K562 (cell line): ENCODE data around the gene CARS2. TPM values are rescaled to one million over a fixed set of nuclear protein-coding genes. Genes with fewer than 3 reads are reported as not detected.

Experiments used
- ATAC-seq: fragments of 200-7000 bp; cut with Tn5 transposase; 3 replicates; pipeline ENCODE4 v1.9.1; 2020; ENCODE audit warnings: moderate library complexity
- BruUV-seq: library from RNA; stranded (reverse); fragments of 400-500 nt; replicated peaks from 2 replicates; lab custom pipeline; 2021; lab: Mats Ljungman, UMichigan
- CTCF ChIA-PET: fragments of 300-600 bp; formaldehyde crosslinking; extraction: SDS; loops from one replicate; lab custom pipeline; 2021; ENCODE audit warnings: low intra/inter-chr PET ratio; lab: Yijun Ruan, JAX
- POLR2A ChIA-PET: fragments of 300-600, 350-650 bp; sonication (Branson Sonifier 250); formaldehyde crosslinking; extraction: SDS; loops from one replicate; lab custom pipeline; 2021; ENCODE audit warnings: antibody characterized with exemption, inconsistent platforms; lab: Yijun Ruan, JAX
- DNase-seq, 4 experiments: peaks; one replicate each; pipeline versions ENCODE4 v3.0.0 to v3.0.0-alpha.2; 2011 to 2018; ENCODE audit warnings: low spot score in 3 of 4, mixed read lengths in 3 of 4; ENCODE audit errors: extremely low read depth in 1 of 4
- FAIRE-seq: peaks from 2 replicates; lab custom pipeline; 2011; peaks lifted over from hg19 to GRCh38; lab: Jason Lieb, UNC
- H2AFZ ChIP-seq: 2 replicates; pipeline ENCODE4 v1.6.0; 2011; ENCODE audit warnings: low read depth, low read length, control low read depth, inconsistent platforms
- H3K27ac ChIP-seq: fragments of 200-600 bp; 3 replicates; pipeline ENCODE4 v1.8.0; 2011; ENCODE audit warnings: low read depth, mild to moderate bottlenecking, control low read depth, inconsistent platforms, low read length, moderate library complexity, mixed read lengths; ENCODE audit errors: extremely low read depth
- H3K27me3 ChIP-seq, 2 experiments: fragments of 300-600 bp in 1 of 2; 2 replicates in 1 of 2; 3 replicates in 1 of 2; pipeline versions ENCODE4 v1.6.0 to v1.8.0; 2011; ENCODE audit warnings: inconsistent platforms in 2 of 2, low read length in 2 of 2, mild to moderate bottlenecking in 1 of 2, mixed read lengths in 1 of 2, moderate library complexity in 1 of 2; ENCODE audit not compliant: control insufficient read depth in 2 of 2, insufficient read depth in 2 of 2
- H3K36me3 ChIP-seq: fragments of 300-600 bp; 3 replicates; pipeline ENCODE4 v1.8.0; 2011; ENCODE audit warnings: mild to moderate bottlenecking, low read length, inconsistent platforms; ENCODE audit not compliant: control insufficient read depth, insufficient read depth
- H3K4me1 ChIP-seq, 2 experiments: fragments of 200-600 bp in 1 of 2; replicated peaks in 1 of 2; 2 replicates in 1 of 2; 3 replicates in 1 of 2; pipeline versions ENCODE4 v1.5.1 to v1.8.0; 2011; ENCODE audit warnings: inconsistent platforms in 2 of 2, low read length in 2 of 2, mild to moderate bottlenecking in 1 of 2, mixed read lengths in 1 of 2, moderate library complexity in 1 of 2; ENCODE audit not compliant: control insufficient read depth in 2 of 2, insufficient read depth in 2 of 2
- H3K4me2 ChIP-seq: 2 replicates; pipeline ENCODE4 v1.6.1; 2011; ENCODE audit warnings: low read length, control low read depth, inconsistent platforms, mixed read lengths; ENCODE audit not compliant: insufficient read depth
- H3K4me3 ChIP-seq: fragments of 200-600 bp; sonication (generic), shearing (Covaris generic); 2 replicates; pipeline ENCODE4 v1.5.1; 2016; ENCODE audit warnings: control low read depth, inconsistent platforms
- H3K79me2 ChIP-seq: fragments of 200-600 bp; 3 replicates; pipeline ENCODE4 v1.8.0; 2011; ENCODE audit warnings: low read length, inconsistent platforms; ENCODE audit not compliant: control insufficient read depth, insufficient read depth
- H3K9ac ChIP-seq, 2 experiments: 2 replicates each; pipeline versions ENCODE4 v1.6.0 to v1.6.1; 2011; ENCODE audit warnings: low read depth in 2 of 2, low read length in 2 of 2, control low read depth in 1 of 2, inconsistent platforms in 1 of 2, mild to moderate bottlenecking in 1 of 2, mixed read lengths in 1 of 2; ENCODE audit not compliant: insufficient read depth in 1 of 2
- H3K9me1 ChIP-seq: one replicate; pipeline ENCODE4 v1.6.0; 2011; ENCODE audit warnings: inconsistent platforms, mild to moderate bottlenecking, low read length, moderate library complexity; ENCODE audit not compliant: control insufficient read depth, insufficient read depth
- H3K9me3 ChIP-seq: replicated peaks from 2 replicates; pipeline ENCODE4 v1.5.1; 2011; ENCODE audit warnings: low read depth, low read length, inconsistent platforms; ENCODE audit not compliant: control insufficient read depth, insufficient read depth
- H4K20me1 ChIP-seq: replicated peaks from 2 replicates; pipeline ENCODE4 v1.6.1; 2011; ENCODE audit warnings: low read length, inconsistent platforms, mixed read lengths; ENCODE audit not compliant: control insufficient read depth, insufficient read depth
- GATAD2B ChIP-seq: fragments of 450-650 bp; IDR thresholded peaks from 2 replicates; pipeline ENCODE4 v1.6.1; 2017; ENCODE audit warnings: mild to moderate bottlenecking, borderline replicate concordance
- PHB ChIP-seq: fragments of 250-450 bp; sonication (Bioruptor Pico); IDR thresholded peaks from 2 replicates; pipeline ENCODE4 v1.5.0; 2021
- ZNF282 ChIP-seq: sonication (generic); formaldehyde crosslinking; IDR thresholded peaks from 2 replicates; pipeline ENCODE4 v1.8.1; 2023; ENCODE audit warnings: missing genetic modification reagents
- WGBS: fragments of 100-300 bp; shearing (Covaris generic); methylation state at CpG from one replicate; pipeline ENCODE4 v1.1.6; 2016; ENCODE audit warnings: low coverage, mixed read lengths; ENCODE audit not compliant: insufficient coverage; ENCODE audit errors: missing lambda C conversion rate; 5-methylcytosine and 5-hydroxymethylcytosine counted together
- in situ Hi-C: fragments of 300-500 bp; cut with MboI; formaldehyde crosslinking; loops from 4 replicates; pipeline ENCODE4 v1.15.0; 2018; ENCODE audit warnings: inconsistent platforms, mixed read lengths
- intact Hi-C: fragments of 100-400 bp; cut with micrococcal nuclease; formaldehyde crosslinking; loops from 2 replicates; pipeline ENCODE4 v1.14.2; 2022
- polyA plus RNA-seq, 8 experiments: library from polyadenylated mRNA; depleted of rRNA in 4 of 8; stranded (reverse) in 5 of 8; unstranded in 3 of 8; fragments of >200 nt; fragmentation: Nextera tagmentation in 2 of 8; fragmentation: Illumina TruSeq in 1 of 8; extraction: Ambion mirVana in 2 of 8; extraction: Trizol in 1 of 8; gene quantifications; 2 replicates each; pipeline versions ENCODE4 v1.2.1 to v1.2.3, GENCODE V29; 2011 to 2014; ENCODE audit warnings: inconsistent platforms in 1 of 8, missing spikeins in 1 of 8
- total RNA-seq, 7 experiments: library from RNA; depleted of rRNA in 6 of 7; stranded (reverse); fragments of >200 nt in 6 of 7; fragmentation: Illumina TruSeq in 2 of 7; extraction: Trizol in 2 of 7; gene quantifications; 2 replicates each; pipeline versions ENCODE4 v1.2.1 to v1.2.3, GENCODE V29; 2011 to 2021; ENCODE audit warnings: low replicate concordance in 1 of 7

CARS2 gene
- total and polyA plus RNA-seq, 9 of the 15 experiments (the other 6 are each of a cell fraction or from before 2014, with no cell fraction given) = 1.7 to 37.4 (median 30.5) TPM

GRCh38 chr13:110637275-110637674 is 68.6 kb downstream of the CARS2 start:
- Histone ChIP-seq H3K9ac (no peak overlapping the region), H3K27ac (no peak overlapping the region), H3K27me3 (no peaks in the 10 kb centered on the region), H2AFZ (no peak overlapping the region), H3K9me1 (no peaks in the 10 kb centered on the region), H3K9me3 (no peaks in the 10 kb centered on the region), H3K4me1 (peaks cover 0 to 8% of the 10 kb centered on the region in 2 experiments; a peak in 2 of 5 replicates), H4K20me1 (no peaks in the 10 kb centered on the region), H3K4me3 (no peak overlapping the region), H3K79me2 (no peaks in the 10 kb centered on the region), H3K36me3 (peaks cover 77% of the 10 kb centered on the region; the same call in 2 of the 3 replicates), H3K4me2 (no peak overlapping the region)
- ATAC-seq (no peak), DNase-seq (no peak), FAIRE-seq (no peak)
- CTCF ChIA-PET = no interaction called here
- POLR2A ChIA-PET = no interaction called here
- BruUV-seq = no TSS peak
- TF ChIP-seq PHB (no peak), GATAD2B (no peak)
- in situ Hi-C loops (no loop called here), intact Hi-C loops (no loop called here)
- 93% methylated on average over 6 of the region's 6 CpGs for WGBS

- no peak for DNase-seq
- ATAC-seq = no peak
- Histone ChIP-seq H3K9me3 (no peaks in the 10 kb centered on the region), H3K27me3 (no peaks in the 10 kb centered on the region), H3K36me3 (peaks cover 77% of the 10 kb centered on the region; the same call in 2 of the 3 replicates), H4K20me1 (no peaks in the 10 kb centered on the region), H3K4me2 (no peak overlapping the region)
- no peak for FAIRE-seq
- no peak for TF ChIP-seq ZNF282 (CRISPR knock-in tag)
- TF ChIP-seq, all 486 proteins: peak for 0
- CTCF ChIA-PET = no interaction called here
- no TSS peak for BruUV-seq
- WGBS = 90% methylated on average over 6 of the region's 14 CpGs
- H3K79me2 ChIP-seq = no peaks in the 10 kb centered on the region
- peaks cover 0 to 8% of the 10 kb centered on the region in 2 experiments; a peak in 2 of 5 replicates for H3K4me1 ChIP-seq
- POLR2A ChIA-PET = no interaction called here
- H3K9ac ChIP-seq = no peak overlapping the region
- in situ Hi-C loops (no loop called here), intact Hi-C loops (no loop called here)
- H3K4me3 ChIP-seq = no peak overlapping the region
- H3K27ac ChIP-seq = no peak overlapping the region
- no peaks in the 10 kb centered on the region for H3K9me1 ChIP-seq
- no peak overlapping the region for H2AFZ ChIP-seq
Observed at GRCh38 chr13:110636701-110637201, 69.2 kb downstream of the CARS2 start.
